A673 (cell line): ENCODE measurements around the gene CDC73. TPM values are rescaled to one million over a fixed set of nuclear protein-coding genes. Genes with fewer than 3 reads are reported as not detected.

Source experiments
- BruUV-seq: library from RNA; stranded (reverse); fragments of 400-500 nt; replicated peaks from 2 replicates; lab custom pipeline; 2021; lab: Mats Ljungman, UMichigan
- CTCF ChIA-PET: fragments of 300-600 bp; sonication (Branson Sonifier 250); formaldehyde crosslinking; loops from one replicate; lab custom pipeline; 2022; ENCODE audit warnings: antibody characterized with exemption; lab: Charles Lee
- POLR2A ChIA-PET: fragments of 300-600 bp; sonication (Branson Sonifier 250); formaldehyde crosslinking; loops from one replicate; lab custom pipeline; 2022; ENCODE audit warnings: antibody characterized with exemption; ENCODE audit not compliant: low non-redundant PET; lab: Charles Lee
- DNase-seq: peaks from one replicate; pipeline ENCODE4 v3.0.0-alpha.2; 2015; ENCODE audit warnings: low spot score
- H3K27ac ChIP-seq: fragments of 200-600 bp; sonication (generic); 2 replicates; pipeline ENCODE4 v1.5.1; 2016; ENCODE audit warnings: mixed run types, low read depth, mild to moderate bottlenecking, mixed read lengths, antibody characterized with exemption, low read length; ENCODE audit not compliant: poor library complexity, severe bottlenecking
- H3K27me3 ChIP-seq: fragments of 200-600 bp; sonication (generic); replicated peaks from 2 replicates; pipeline ENCODE4 v1.6.1; 2017; ENCODE audit warnings: mixed run types, low read depth, mild to moderate bottlenecking, mixed read lengths, antibody characterized with exemption, low read length; ENCODE audit not compliant: insufficient read depth, poor library complexity
- H3K36me3 ChIP-seq: fragments of 200-600 bp; sonication (generic); 2 replicates; pipeline ENCODE4 v1.6.1; 2016; ENCODE audit warnings: mixed run types, mild to moderate bottlenecking, mixed read lengths, antibody characterized with exemption, low read length; ENCODE audit not compliant: insufficient read depth, poor library complexity, severe bottlenecking
- H3K4me1 ChIP-seq: fragments of 200-600 bp; sonication (generic); 2 replicates; pipeline ENCODE4 v1.6.1; 2017; ENCODE audit warnings: mixed run types, mild to moderate bottlenecking, mixed read lengths, antibody characterized with exemption, low read length; ENCODE audit not compliant: insufficient read depth, poor library complexity, severe bottlenecking
- H3K4me3 ChIP-seq: fragments of 200-600 bp; sonication (generic); 2 replicates; pipeline ENCODE4 v1.5.1; 2016; ENCODE audit warnings: low read depth, mixed run types, mild to moderate bottlenecking, mixed read lengths, low read length; ENCODE audit not compliant: poor library complexity, severe bottlenecking
- H3K9me3 ChIP-seq: fragments of 200-600 bp; sonication (generic); 2 replicates; pipeline ENCODE4 v1.6.1; 2016; ENCODE audit warnings: mixed run types, low read depth, mild to moderate bottlenecking, mixed read lengths, antibody characterized with exemption, low read length; ENCODE audit not compliant: poor library complexity, severe bottlenecking
- EZH2 ChIP-seq: fragments of 200-600 bp; sonication (generic); IDR thresholded peaks from 2 replicates; pipeline ENCODE4 v1.6.1; 2017; ENCODE audit warnings: borderline replicate concordance, low read depth, mild to moderate bottlenecking, mixed read lengths, antibody characterized with exemption, low read length; ENCODE audit not compliant: poor library complexity, severe bottlenecking
- intact Hi-C: fragments of 100-400 bp; cut with micrococcal nuclease; formaldehyde crosslinking; loops from one replicate; pipeline ENCODE4 v1.10.0; 2022; ENCODE audit not compliant: unreplicated experiment
- total RNA-seq: library from RNA; stranded (reverse); gene quantifications from 2 replicates; pipeline ENCODE4 v1.2.3, GENCODE V29; 2021
- TF ChIP-seq, protein P1 (sequence below): fragments of 300-800, 200-600 bp; sonication (generic); conservative IDR thresholded peaks from 2 replicates; pipeline ENCODE4 v1.5.1; 2017; ENCODE audit warnings: low read depth, mild to moderate bottlenecking, antibody characterized with exemption, low read length, moderate library complexity, mixed read lengths

The CDC73 gene
- total RNA-seq, 1 experiment from 2014 or later, result 71.0 TPM

DNA sequence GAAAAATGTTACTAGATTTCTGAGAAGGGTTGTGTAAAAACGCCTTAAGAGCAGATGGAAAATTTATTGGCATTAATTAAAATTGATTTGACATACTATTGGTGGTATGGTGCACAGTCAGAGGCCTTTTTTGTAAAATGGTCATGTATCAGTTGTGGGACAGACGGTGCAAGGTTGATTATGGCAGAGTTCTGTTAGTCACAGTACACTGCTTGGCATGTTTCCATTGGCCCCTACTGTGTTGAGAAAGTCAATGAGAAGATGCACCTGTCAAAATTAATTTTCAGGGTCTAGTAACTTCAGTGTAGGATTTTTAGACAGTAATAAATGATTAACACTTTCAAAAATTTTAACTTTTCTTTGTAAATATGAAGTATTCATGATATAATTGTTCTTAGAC lies 60.2 kb downstream of the CDC73 start:
- H3K36me3 ChIP-seq, result no peaks in the 10 kb centered on the region
- H3K9me3 ChIP-seq, result no peaks in the 10 kb centered on the region
- intact Hi-C loops, result loop anchor here (10.0 kb wide), 2 partner anchors 223 to 1113 kb away; no protein-coding TSS in a partner anchor
- H3K27me3 ChIP-seq, result no peaks in the 10 kb centered on the region
- H3K27ac ChIP-seq, result no peak overlapping the region
- TF ChIP-seq EZH2, result no peak
- TF ChIP-seq, protein P1, sequence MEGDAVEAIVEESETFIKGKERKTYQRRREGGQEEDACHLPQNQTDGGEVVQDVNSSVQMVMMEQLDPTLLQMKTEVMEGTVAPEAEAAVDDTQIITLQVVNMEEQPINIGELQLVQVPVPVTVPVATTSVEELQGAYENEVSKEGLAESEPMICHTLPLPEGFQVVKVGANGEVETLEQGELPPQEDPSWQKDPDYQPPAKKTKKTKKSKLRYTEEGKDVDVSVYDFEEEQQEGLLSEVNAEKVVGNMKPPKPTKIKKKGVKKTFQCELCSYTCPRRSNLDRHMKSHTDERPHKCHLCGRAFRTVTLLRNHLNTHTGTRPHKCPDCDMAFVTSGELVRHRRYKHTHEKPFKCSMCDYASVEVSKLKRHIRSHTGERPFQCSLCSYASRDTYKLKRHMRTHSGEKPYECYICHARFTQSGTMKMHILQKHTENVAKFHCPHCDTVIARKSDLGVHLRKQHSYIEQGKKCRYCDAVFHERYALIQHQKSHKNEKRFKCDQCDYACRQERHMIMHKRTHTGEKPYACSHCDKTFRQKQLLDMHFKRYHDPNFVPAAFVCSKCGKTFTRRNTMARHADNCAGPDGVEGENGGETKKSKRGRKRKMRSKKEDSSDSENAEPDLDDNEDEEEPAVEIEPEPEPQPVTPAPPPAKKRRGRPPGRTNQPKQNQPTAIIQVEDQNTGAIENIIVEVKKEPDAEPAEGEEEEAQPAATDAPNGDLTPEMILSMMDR, result no peak
- CTCF ChIA-PET, result no interaction called here
- DNase-seq, result peak; percentile 47
- POLR2A ChIA-PET, result no interaction called here
- no TSS peak for BruUV-seq
- no peak overlapping the region for H3K4me3 ChIP-seq
- H3K4me1 ChIP-seq, result peaks cover 58% of the 10 kb centered on the region

DNA sequence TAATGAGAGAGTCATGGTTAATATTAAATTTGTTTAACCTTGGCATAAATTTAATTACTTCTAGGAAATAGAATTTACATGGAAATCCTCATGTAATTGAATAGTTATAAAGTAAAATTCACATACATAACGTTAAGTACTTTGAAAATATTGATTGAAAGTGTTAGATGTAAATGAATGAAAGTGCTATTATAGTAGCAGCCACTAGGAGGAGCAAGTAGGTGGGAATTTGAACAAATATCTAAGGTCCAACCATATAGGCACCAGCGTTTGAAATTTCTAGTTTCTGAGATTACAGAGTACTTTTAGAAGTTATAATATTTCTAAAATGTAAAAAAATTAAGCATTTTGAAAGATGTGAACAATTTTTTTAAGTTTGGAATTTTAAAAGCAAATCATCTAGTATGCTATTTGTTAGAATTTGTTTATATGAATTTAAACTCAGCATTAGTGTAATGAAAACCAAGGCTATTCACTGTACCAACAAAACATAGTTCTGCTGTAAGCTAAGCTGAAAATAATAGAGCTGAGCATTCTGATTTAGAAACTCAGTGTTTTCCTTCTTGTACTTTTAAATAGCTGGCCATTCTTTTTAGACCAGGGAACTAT lies 61.3 kb downstream of the CDC73 start:
- no TSS peak for BruUV-seq
- intact Hi-C loops, result loop anchor here (10.0 kb wide), 2 partner anchors 222 to 1112 kb away; no protein-coding TSS in a partner anchor
- ChIA-PET CTCF (no interaction called here), POLR2A (no interaction called here)
- peak; percentile 68 for DNase-seq
- peak overlapping the region; percentile 4 for H3K4me3 ChIP-seq
- H3K27ac ChIP-seq, result no peak overlapping the region
- TF ChIP-seq, protein P1, result peak; percentile 88
- TF ChIP-seq EZH2, result no peak
- H3K9me3 ChIP-seq, result no peaks in the 10 kb centered on the region
- H3K4me1 ChIP-seq, result peaks cover 64% of the 10 kb centered on the region
- H3K36me3 ChIP-seq, result no peaks in the 10 kb centered on the region
- H3K27me3 ChIP-seq, result no peaks in the 10 kb centered on the region

DNA sequence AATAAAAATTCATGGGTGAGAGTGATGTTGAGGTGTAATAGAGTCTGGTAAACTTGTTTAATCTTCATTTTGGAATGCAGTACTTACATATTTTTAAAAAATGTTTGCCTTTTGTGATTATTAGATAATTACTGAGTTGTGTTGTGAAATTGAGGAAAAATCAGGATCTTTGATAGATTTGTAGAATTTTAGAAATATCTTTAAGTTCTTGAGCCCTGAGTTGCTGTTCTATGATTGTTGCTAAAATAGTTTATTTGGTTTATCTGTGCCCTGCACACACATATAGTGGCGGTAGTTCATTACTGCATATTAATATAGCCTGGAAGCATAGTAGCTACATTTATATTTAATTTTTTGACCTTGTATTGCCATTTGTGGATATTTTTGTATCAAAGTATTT lies 62.9 kb downstream of the CDC73 start:
- intact Hi-C loops, result loop anchor here (10.0 kb wide), 2 partner anchors 220 to 1110 kb away; no protein-coding TSS in a partner anchor
- peak overlapping the region; percentile 21 for H3K4me3 ChIP-seq
- H3K4me1 ChIP-seq, result peaks cover 58% of the 10 kb centered on the region
- no peak overlapping the region for H3K27ac ChIP-seq
- H3K27me3 ChIP-seq, result no peaks in the 10 kb centered on the region
- H3K9me3 ChIP-seq, result no peaks in the 10 kb centered on the region
- TF ChIP-seq EZH2, result no peak
- TF ChIP-seq, protein P1, result no peak
- no peak for DNase-seq
- no TSS peak for BruUV-seq
- CTCF ChIA-PET, result no interaction called here
- POLR2A ChIA-PET, result no interaction called here
- no peaks in the 10 kb centered on the region for H3K36me3 ChIP-seq
